HepG2 (cell line): ENCODE data around the gene GMPPB. TPM values are rescaled to one million over a fixed set of nuclear protein-coding genes. Genes with fewer than 3 reads are reported as not detected.

Experiments
- ATM ChIP-seq: fragments of 450-650 bp; IDR thresholded peaks from 2 replicates; pipeline ENCODE4 v1.7.1; 2017; ENCODE audit warnings: mild to moderate bottlenecking, borderline replicate concordance
- BHLHE40 ChIP-seq: IDR thresholded peaks from 2 replicates; pipeline ENCODE4 v1.6.1; 2011; ENCODE audit warnings: low read length, improper control_type of control experiment
- CCDC6 ChIP-seq: sonication (generic); formaldehyde crosslinking; IDR thresholded peaks from 2 replicates; pipeline ENCODE4 v1.8.1; 2022; ENCODE audit warnings: mild to moderate bottlenecking, missing genetic modification reagents, moderate library complexity
- DMAP1 ChIP-seq: IDR thresholded peaks from 2 replicates; pipeline ENCODE4 v1.6.1; 2016
- HDAC1 ChIP-seq: sonication (generic); formaldehyde crosslinking; IDR thresholded peaks from 2 replicates; pipeline ENCODE4 v1.5.1; 2020; ENCODE audit warnings: mild to moderate bottlenecking, missing genetic modification reagents
- HMGXB4 ChIP-seq, 2 experiments: sonication (generic) in 1 of 2; formaldehyde crosslinking in 1 of 2; IDR thresholded peaks; 2 replicates each; pipeline versions ENCODE4 v1.4.0 to v1.6.1; 2018 to 2020; ENCODE audit warnings: missing genetic modification reagents in 2 of 2, borderline replicate concordance in 1 of 2, low read depth in 1 of 2, mild to moderate bottlenecking in 1 of 2, missing biosample characterization in 1 of 2
- IRF2 ChIP-seq: IDR thresholded peaks from 2 replicates; pipeline ENCODE4 v1.6.1; 2018; ENCODE audit warnings: missing genetic modification reagents, missing compliant biosample characterization
- MAF1 ChIP-seq: sonication (generic); formaldehyde crosslinking; IDR thresholded peaks from 2 replicates; pipeline ENCODE4 v1.5.0; 2020; ENCODE audit warnings: missing genetic modification reagents, borderline replicate concordance
- MIER3 ChIP-seq: IDR thresholded peaks from 2 replicates; pipeline ENCODE4 v1.6.1; 2016; ENCODE audit warnings: missing compliant biosample characterization, borderline replicate concordance
- NFRKB ChIP-seq: fragments of 450-650 bp; IDR thresholded peaks from 2 replicates; pipeline ENCODE4 v1.6.1; 2017
- PHB2 ChIP-seq: fragments of 450-650 bp; IDR thresholded peaks from 2 replicates; pipeline ENCODE4 v1.6.1; 2018; ENCODE audit not compliant: partially characterized antibody
- SMAD3 ChIP-seq: sonication (generic); formaldehyde crosslinking; IDR thresholded peaks from 2 replicates; pipeline ENCODE4 v1.4.0; 2020; ENCODE audit warnings: missing genetic modification reagents
- TARDBP ChIP-seq: sonication (generic); formaldehyde crosslinking; IDR thresholded peaks from 2 replicates; pipeline ENCODE4 v1.8.0; 2022; ENCODE audit warnings: mild to moderate bottlenecking, missing genetic modification reagents
- TFDP1 ChIP-seq: IDR thresholded peaks from 2 replicates; pipeline ENCODE4 v1.6.1; 2016; ENCODE audit warnings: missing compliant biosample characterization, missing genetic modification reagents, borderline replicate concordance
- THAP8 ChIP-seq: sonication (generic); formaldehyde crosslinking; IDR thresholded peaks from 2 replicates; pipeline ENCODE4 v1.5.1; 2020; ENCODE audit warnings: missing genetic modification reagents, mild to moderate bottlenecking, borderline replicate concordance
- TRIM24 ChIP-seq: sonication (generic); formaldehyde crosslinking; IDR thresholded peaks from 2 replicates; pipeline ENCODE4 v1.8.0; 2022; ENCODE audit warnings: mild to moderate bottlenecking, missing genetic modification reagents
- XRCC5 ChIP-seq: fragments of 200-400 bp; formaldehyde crosslinking; optimal IDR thresholded peaks from 2 replicates; pipeline ENCODE3; 2017; ENCODE audit warnings: mild to moderate bottlenecking, low read length
- YEATS2 ChIP-seq: sonication (generic); formaldehyde crosslinking; IDR thresholded peaks from 2 replicates; pipeline ENCODE4 v1.4.0; 2020; ENCODE audit warnings: missing genetic modification reagents, borderline replicate concordance
- ZFX ChIP-seq: sonication (generic); formaldehyde crosslinking; IDR thresholded peaks from 2 replicates; pipeline ENCODE4 v1.4.0; 2020; ENCODE audit warnings: mild to moderate bottlenecking, low read depth, missing genetic modification reagents, moderate library complexity
- ZNF607 ChIP-seq: sonication (generic); formaldehyde crosslinking; IDR thresholded peaks from 2 replicates; pipeline ENCODE4 v1.5.1; 2020; ENCODE audit warnings: missing genetic modification reagents, mild to moderate bottlenecking, borderline replicate concordance
- ZNF639 ChIP-seq: conservative IDR thresholded peaks from 2 replicates; pipeline ENCODE4 v1.6.1; 2018; ENCODE audit warnings: missing genetic modification reagents
- ZNF879 ChIP-seq: sonication (generic); formaldehyde crosslinking; IDR thresholded peaks from 2 replicates; pipeline ENCODE4 v1.8.1; 2023; ENCODE audit warnings: missing genetic modification reagents
- ZNF891 ChIP-seq: sonication (generic); formaldehyde crosslinking; IDR thresholded peaks from 2 replicates; pipeline ENCODE4 v1.5.0; 2020; ENCODE audit warnings: mild to moderate bottlenecking, missing genetic modification reagents
- ZSCAN31 ChIP-seq: sonication (generic); formaldehyde crosslinking; IDR thresholded peaks from 2 replicates; pipeline ENCODE4 v1.5.0; 2020; ENCODE audit warnings: low read depth, mild to moderate bottlenecking, missing genetic modification reagents
- polyA plus RNA-seq, 8 experiments: library from polyadenylated mRNA; depleted of rRNA in 3 of 8; stranded (reverse) in 7 of 8; unstranded in 1 of 8; fragments of >200 nt; fragmentation: Illumina TruSeq in 4 of 8; extraction: Trizol in 4 of 8; gene quantifications; 2 replicates each; pipeline versions ENCODE4 v1.2.1 to v1.2.3, GENCODE V29; 2011 to 2016; ENCODE audit warnings: low read depth in 4 of 8, missing spikeins in 1 of 8, mixed read lengths in 1 of 8; ENCODE audit not compliant: insufficient read depth in 1 of 8
- total RNA-seq, 5 experiments: library from RNA; depleted of rRNA; stranded (reverse); fragments of >200 nt; fragmentation: Illumina TruSeq; extraction: Trizol; gene quantifications; 2 replicates each; pipeline ENCODE4 v1.2.3, GENCODE V29; 2016; ENCODE audit warnings: low read depth in 1 of 5

GMPPB gene
- total and polyA plus RNA-seq, 2 of the 13 experiments (the other 11 are each of a cell fraction or from before 2014, with no cell fraction given), result 6.5 to 23.1 TPM

GRCh38 chr3:49671291-49672288 is 52.2 kb downstream of the GMPPB start (continued):
- TF ChIP-seq CCDC6 (CRISPR knock-in tag) (peak; percentile 55; the same call in 1 of the 2 replicates), HDAC1 (CRISPR knock-in tag) (peak; percentile 54), ZFX (CRISPR knock-in tag) (no peak), ZNF607 (CRISPR knock-in tag) (no peak), HMGXB4 (CRISPR knock-in tag; IDR thresholded peaks at IDR 0.05; ENCODE audit: borderline replicate concordance in 1 of 2, low read depth in 1 of 2) (peak; percentile 74 to 75; a peak in 3 of 4 replicates), BHLHE40 (no peak), PHB2 (no peak), TFDP1 (CRISPR knock-in tag) (0 out of 2 replicates have a peak, but pooled peaks have one; percentile 10), ZNF891 (CRISPR knock-in tag) (0 out of 2 replicates have a peak, but pooled peaks have one; percentile 21), NFRKB (no peak), YEATS2 (CRISPR knock-in tag) (peak; percentile 49; the same call in 1 of the 2 replicates), MIER3 (peak; percentile 50; the same call in 1 of the 2 replicates), IRF2 (CRISPR knock-in tag) (peak; percentile 47; the same call in 1 of the 2 replicates), TRIM24 (CRISPR knock-in tag) (no peak), DMAP1 (peak; percentile 67; the same call in 1 of the 2 replicates), THAP8 (CRISPR knock-in tag) (no peak), ATM (no peak), XRCC5 (peak; percentile 39), TARDBP (peak; percentile 64), ZSCAN31 (CRISPR knock-in tag) (0 out of 2 replicates have a peak, but pooled peaks have one; percentile 53), ZNF639 (0 out of 2 replicates have a peak, but pooled peaks have one; percentile 38), SMAD3 (0 out of 2 replicates have a peak, but pooled peaks have one; percentile 16), ZNF879 (CRISPR knock-in tag) (0 out of 2 replicates have a peak, but pooled peaks have one; percentile 38), MAF1 (no peak)
